Stomach (tissue), 4 donors: ENCODE data around the gene FBXW12.

Experiments
- EP300 ChIP-seq: sonication (generic); formaldehyde crosslinking; IDR thresholded peaks from one replicate; pipeline ENCODE4 v1.6.1; 2017; ENCODE audit warnings: antibody characterized with exemption
- POLR2A ChIP-seq, 4 donors: fragments of 450-650 bp; IDR thresholded peaks; one replicate each; pipeline ENCODE4 v1.6.1; 2016; ENCODE audit warnings: antibody characterized with exemption in 4 of 4, control low read depth in 2 of 4, mild to moderate bottlenecking in 1 of 4, moderate library complexity in 1 of 4
- POLR2AphosphoS5 ChIP-seq, 3 donors: sonication (generic); formaldehyde crosslinking; IDR thresholded peaks; one replicate each; pipeline ENCODE4 v1.6.1; 2016; ENCODE audit warnings: antibody characterized with exemption in 3 of 3
- TF ChIP-seq, protein P1 (sequence below), 7 experiments: fragments of 450-650 bp in 4 of 7; fragments of 200-600 bp in 3 of 7; sonication (generic) in 3 of 7; IDR thresholded peaks; one replicate each; pipeline ENCODE4 v1.5.1; 2016 to 2019; ENCODE audit warnings: antibody characterized with exemption in 7 of 7, control low read depth in 2 of 7, mild to moderate bottlenecking in 1 of 7

DNA sequence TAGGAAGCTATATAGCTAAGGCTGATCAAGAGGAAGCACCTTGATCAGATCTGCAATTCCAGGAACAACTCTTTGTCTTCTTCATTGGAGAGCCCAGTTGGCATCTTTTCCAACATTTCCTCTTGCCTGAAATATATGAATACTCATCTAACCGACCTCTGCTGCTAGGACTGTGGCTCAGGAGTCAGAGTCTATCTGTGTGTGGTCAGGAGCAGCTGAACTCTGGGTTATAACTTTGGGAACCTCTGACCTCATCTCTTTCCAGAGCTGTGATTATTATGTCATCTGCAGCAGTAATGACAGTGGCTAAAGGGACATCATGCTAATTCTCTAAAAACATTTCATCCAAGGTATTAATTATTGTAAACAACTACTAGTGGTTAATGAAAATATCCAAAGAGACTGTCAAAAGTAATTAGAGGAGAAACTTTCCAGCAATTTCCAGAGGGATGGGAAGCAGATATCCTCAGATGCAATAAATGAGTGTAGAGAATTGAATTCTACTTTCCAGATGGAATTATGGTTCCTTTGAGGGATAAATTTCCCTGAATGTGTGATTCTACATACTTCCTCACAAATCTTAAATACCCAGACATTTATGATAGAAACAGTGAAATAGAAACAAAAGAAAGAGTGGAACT lies 27.0 kb upstream of the FBXW12 start:
- TF ChIP-seq, protein P1, sequence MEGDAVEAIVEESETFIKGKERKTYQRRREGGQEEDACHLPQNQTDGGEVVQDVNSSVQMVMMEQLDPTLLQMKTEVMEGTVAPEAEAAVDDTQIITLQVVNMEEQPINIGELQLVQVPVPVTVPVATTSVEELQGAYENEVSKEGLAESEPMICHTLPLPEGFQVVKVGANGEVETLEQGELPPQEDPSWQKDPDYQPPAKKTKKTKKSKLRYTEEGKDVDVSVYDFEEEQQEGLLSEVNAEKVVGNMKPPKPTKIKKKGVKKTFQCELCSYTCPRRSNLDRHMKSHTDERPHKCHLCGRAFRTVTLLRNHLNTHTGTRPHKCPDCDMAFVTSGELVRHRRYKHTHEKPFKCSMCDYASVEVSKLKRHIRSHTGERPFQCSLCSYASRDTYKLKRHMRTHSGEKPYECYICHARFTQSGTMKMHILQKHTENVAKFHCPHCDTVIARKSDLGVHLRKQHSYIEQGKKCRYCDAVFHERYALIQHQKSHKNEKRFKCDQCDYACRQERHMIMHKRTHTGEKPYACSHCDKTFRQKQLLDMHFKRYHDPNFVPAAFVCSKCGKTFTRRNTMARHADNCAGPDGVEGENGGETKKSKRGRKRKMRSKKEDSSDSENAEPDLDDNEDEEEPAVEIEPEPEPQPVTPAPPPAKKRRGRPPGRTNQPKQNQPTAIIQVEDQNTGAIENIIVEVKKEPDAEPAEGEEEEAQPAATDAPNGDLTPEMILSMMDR (IDR thresholded peaks at IDR 0.05), result no peak
- no peak for TF ChIP-seq POLR2AphosphoS5 (IDR thresholded peaks at IDR 0.05)
- TF ChIP-seq POLR2A (IDR thresholded peaks at IDR 0.05), result no peak
- TF ChIP-seq EP300, result no peak
